K562 (cell line): ENCODE measurements around the gene CNOT6. TPM values are rescaled to one million over a fixed set of nuclear protein-coding genes. Genes with fewer than 3 reads are reported as not detected.

Experiments
- BDP1 ChIP-seq: IDR thresholded peaks from 3 replicates; pipeline ENCODE4 v1.6.1; 2011; ENCODE audit not compliant: insufficient read length, insufficient read depth
- BMI1 ChIP-seq: fragments of 150-350 bp; IDR thresholded peaks from 2 replicates; pipeline ENCODE4 v1.6.1; 2014; ENCODE audit warnings: low read length
- ETV5 ChIP-seq: sonication (generic); formaldehyde crosslinking; IDR thresholded peaks from 2 replicates; pipeline ENCODE4 v1.4.0; 2020; ENCODE audit warnings: low read depth, mild to moderate bottlenecking, missing genetic modification reagents
- FOS ChIP-seq: IDR thresholded peaks from 3 replicates; pipeline ENCODE4 v1.6.1; 2011; ENCODE audit not compliant: insufficient read length; ENCODE audit errors: extremely low read depth
- IFI16 ChIP-seq: fragments of 250-450 bp; sonication (Bioruptor Pico); IDR thresholded peaks from 2 replicates; pipeline ENCODE4 v2.1.2; 2022; ENCODE audit warnings: mild to moderate bottlenecking, inconsistent platforms
- KDM1A ChIP-seq, 2 experiments: fragments of 450-650 bp; IDR thresholded peaks; 2 replicates each; pipeline ENCODE4 v1.6.1; 2016; ENCODE audit warnings: mild to moderate bottlenecking in 2 of 2
- KDM5B ChIP-seq: fragments of 200-600 bp; sonication (generic); IDR thresholded peaks from 2 replicates; pipeline ENCODE4 v1.6.1; 2012; ENCODE audit warnings: low read depth, mild to moderate bottlenecking, moderate library complexity, low read length, control low read depth, inconsistent platforms; ENCODE audit not compliant: insufficient replicate concordance
- L3MBTL2 ChIP-seq: fragments of 450-650 bp; IDR thresholded peaks from 2 replicates; pipeline ENCODE4 v1.6.1; 2016; ENCODE audit warnings: mild to moderate bottlenecking, moderate library complexity
- NFYB ChIP-seq: IDR thresholded peaks from 2 replicates; pipeline ENCODE4 v1.6.1; 2011; ENCODE audit warnings: mild to moderate bottlenecking, moderate library complexity; ENCODE audit not compliant: insufficient read length; ENCODE audit errors: extremely low read depth
- PML ChIP-seq: IDR thresholded peaks from 2 replicates; pipeline ENCODE4 v1.6.1; 2012; ENCODE audit warnings: low read length, inconsistent platforms
- POLR2H ChIP-seq: IDR thresholded peaks from 2 replicates; pipeline ENCODE4 v1.6.1; 2016; ENCODE audit warnings: missing genetic modification characterization, low read depth, mild to moderate bottlenecking, control low read depth, missing compliant biosample characterization, moderate library complexity
- RBFOX2 ChIP-seq: fragments of 200-400 bp; formaldehyde crosslinking; IDR thresholded peaks from 2 replicates; pipeline ENCODE4 v1.6.1; 2017; ENCODE audit warnings: low read depth, mild to moderate bottlenecking, low read length, moderate library complexity
- SMAD1 ChIP-seq: fragments of 150-350 bp; IDR thresholded peaks from 2 replicates; pipeline ENCODE4 v1.6.1; 2014; ENCODE audit warnings: low read length, low read depth; ENCODE audit not compliant: partially characterized antibody
- SMAD4 ChIP-seq: fragments of 250-450 bp; sonication (Bioruptor Pico); conservative IDR thresholded peaks from 2 replicates; pipeline ENCODE4 v1.8.0; 2021; ENCODE audit warnings: inconsistent platforms, mild to moderate bottlenecking, moderate library complexity
- SMARCE1 ChIP-seq: fragments of 450-650 bp; IDR thresholded peaks from 2 replicates; pipeline ENCODE4 v1.7.1; 2016; ENCODE audit warnings: mild to moderate bottlenecking
- TRIM24 ChIP-seq, 2 experiments: fragments of 450-650 bp; IDR thresholded peaks; 2 replicates each; pipeline ENCODE4 v1.6.1; 2016
- YY1 ChIP-seq, 3 experiments: IDR thresholded peaks; 2 replicates each; pipeline ENCODE4 v1.6.1; 2011; ENCODE audit warnings: low read length in 2 of 3, mild to moderate bottlenecking in 2 of 3, moderate library complexity in 2 of 3, borderline replicate concordance in 1 of 3, control low read depth in 1 of 3, low read depth in 1 of 3; ENCODE audit not compliant: insufficient read depth in 3 of 3, insufficient replicate concordance in 2 of 3, control insufficient read depth in 1 of 3, insufficient read length in 1 of 3; ENCODE audit errors: extremely low read depth in 1 of 3
- ZFP36 ChIP-seq: fragments of 150-350 bp; IDR thresholded peaks from 2 replicates; pipeline ENCODE4 v1.6.1; 2018; ENCODE audit warnings: low read length, low read depth; ENCODE audit not compliant: partially characterized antibody
- ZNF212 ChIP-seq: fragments of 450-650 bp; formaldehyde crosslinking; IDR thresholded peaks from 2 replicates; pipeline ENCODE4 v1.4.0; 2020; ENCODE audit warnings: mild to moderate bottlenecking
- polyA plus RNA-seq, 8 experiments: library from polyadenylated mRNA; depleted of rRNA in 4 of 8; stranded (reverse) in 5 of 8; unstranded in 3 of 8; fragments of >200 nt; fragmentation: Nextera tagmentation in 2 of 8; fragmentation: Illumina TruSeq in 1 of 8; extraction: Ambion mirVana in 2 of 8; extraction: Trizol in 1 of 8; gene quantifications; 2 replicates each; pipeline versions ENCODE4 v1.2.1 to v1.2.3, GENCODE V29; 2011 to 2014; ENCODE audit warnings: inconsistent platforms in 1 of 8, missing spikeins in 1 of 8
- total RNA-seq, 7 experiments: library from RNA; depleted of rRNA in 6 of 7; stranded (reverse); fragments of >200 nt in 6 of 7; fragmentation: Illumina TruSeq in 2 of 7; extraction: Trizol in 2 of 7; gene quantifications; 2 replicates each; pipeline versions ENCODE4 v1.2.1 to v1.2.3, GENCODE V29; 2011 to 2021; ENCODE audit warnings: low replicate concordance in 1 of 7
- TF ChIP-seq, protein P1 (sequence below): sonication (generic); formaldehyde crosslinking; IDR thresholded peaks from 2 replicates; pipeline ENCODE4 v1.8.0; 2022; ENCODE audit warnings: mild to moderate bottlenecking, missing genetic modification reagents
- TF ChIP-seq, protein P2 (sequence below): fragments of 250-450 bp; sonication (Bioruptor Pico); IDR thresholded peaks from 2 replicates; pipeline ENCODE4 v1.8.0; 2022; ENCODE audit warnings: moderate library complexity, mild to moderate bottlenecking, inconsistent platforms
- TF ChIP-seq, protein P3 (sequence below): fragments of 250-450 bp; sonication (Bioruptor Pico); IDR thresholded peaks from 2 replicates; pipeline ENCODE4 v1.8.0; 2022; ENCODE audit warnings: inconsistent platforms, mild to moderate bottlenecking, moderate library complexity, borderline replicate concordance
- TF ChIP-seq, protein P4 (sequence below): fragments of 200-400 bp; formaldehyde crosslinking; IDR thresholded peaks from 2 replicates; pipeline ENCODE4 v1.6.1; 2017; ENCODE audit warnings: mild to moderate bottlenecking, low read depth, low read length, moderate library complexity
- TF ChIP-seq, protein P5 (sequence below): fragments of 250-450 bp; sonication (Bioruptor Pico); IDR thresholded peaks from 2 replicates; pipeline ENCODE4 v1.8.0; 2021; ENCODE audit warnings: moderate library complexity, mild to moderate bottlenecking, inconsistent platforms

Gene CNOT6
- total and polyA plus RNA-seq, 9 of the 15 experiments (the other 6 are each of a cell fraction or from before 2014, with no cell fraction given): 4.9 to 32.4 (median 14.0) TPM

DNA sequence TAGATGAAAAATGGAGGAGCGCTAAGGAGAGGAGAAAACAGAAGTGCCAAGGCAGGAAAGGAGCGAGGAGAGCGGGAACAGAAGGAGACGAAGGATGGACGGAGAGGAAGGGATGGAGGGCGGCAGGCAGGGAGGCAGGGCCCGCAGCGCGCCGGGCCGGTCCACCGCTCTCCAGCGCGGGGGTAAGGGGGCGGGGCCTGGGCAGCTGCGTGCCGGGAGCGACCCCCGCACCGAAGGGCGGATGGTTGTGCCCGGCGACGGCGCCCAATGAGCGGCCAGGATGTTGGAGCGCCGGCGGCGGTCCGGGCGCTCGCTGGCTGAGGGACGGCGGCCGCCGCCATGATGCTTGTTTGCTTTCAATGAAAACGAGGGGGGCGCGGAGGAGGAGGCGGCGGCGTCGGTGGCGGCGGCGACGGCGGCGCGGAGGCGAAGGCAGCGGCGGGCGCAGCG, at the start of gene CNOT6 (continued):
- TF ChIP-seq ETV5 (CRISPR knock-in tag): 0 out of 2 replicates have a peak, but pooled peaks have one; percentile 9
- no peak for TF ChIP-seq ZNF212 (CRISPR knock-in tag)
- TF ChIP-seq TRIM24 (IDR thresholded peaks at IDR 0.05): peak in 1 of 2 experiments; percentile 70; a peak in 1 of 4 replicates
- TF ChIP-seq, protein P1, sequence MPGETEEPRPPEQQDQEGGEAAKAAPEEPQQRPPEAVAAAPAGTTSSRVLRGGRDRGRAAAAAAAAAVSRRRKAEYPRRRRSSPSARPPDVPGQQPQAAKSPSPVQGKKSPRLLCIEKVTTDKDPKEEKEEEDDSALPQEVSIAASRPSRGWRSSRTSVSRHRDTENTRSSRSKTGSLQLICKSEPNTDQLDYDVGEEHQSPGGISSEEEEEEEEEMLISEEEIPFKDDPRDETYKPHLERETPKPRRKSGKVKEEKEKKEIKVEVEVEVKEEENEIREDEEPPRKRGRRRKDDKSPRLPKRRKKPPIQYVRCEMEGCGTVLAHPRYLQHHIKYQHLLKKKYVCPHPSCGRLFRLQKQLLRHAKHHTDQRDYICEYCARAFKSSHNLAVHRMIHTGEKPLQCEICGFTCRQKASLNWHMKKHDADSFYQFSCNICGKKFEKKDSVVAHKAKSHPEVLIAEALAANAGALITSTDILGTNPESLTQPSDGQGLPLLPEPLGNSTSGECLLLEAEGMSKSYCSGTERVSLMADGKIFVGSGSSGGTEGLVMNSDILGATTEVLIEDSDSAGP (CRISPR knock-in tag): no peak
- peak; percentile 69 to 78; a peak in 3 of 4 replicates for TF ChIP-seq KDM1A (IDR thresholded peaks at IDR 0.05)
- TF ChIP-seq KDM5B: peak; percentile 60
- TF ChIP-seq BMI1: no peak
- TF ChIP-seq ZFP36: no peak
- TF ChIP-seq, protein P2, sequence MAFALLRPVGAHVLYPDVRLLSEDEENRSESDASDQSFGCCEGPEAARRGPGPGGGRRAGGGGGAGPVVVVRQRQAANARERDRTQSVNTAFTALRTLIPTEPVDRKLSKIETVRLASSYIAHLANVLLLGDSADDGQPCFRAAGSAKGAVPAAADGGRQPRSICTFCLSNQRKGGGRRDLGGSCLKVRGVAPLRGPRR (CRISPR knock-in tag): no peak
- TF ChIP-seq YY1 (IDR thresholded peaks at IDR 0.05; ENCODE audit: borderline replicate concordance in 1 of 3, control insufficient read depth in 1 of 3, extremely low read depth in 1 of 3, insufficient read depth in 3 of 3, insufficient read length in 1 of 3, insufficient replicate concordance in 2 of 3, low read depth in 1 of 3, low read length in 2 of 3): peak; percentile 73 to 96 (median 94)
- peak; percentile 22 for TF ChIP-seq SMAD1
- TF ChIP-seq, protein P3, sequence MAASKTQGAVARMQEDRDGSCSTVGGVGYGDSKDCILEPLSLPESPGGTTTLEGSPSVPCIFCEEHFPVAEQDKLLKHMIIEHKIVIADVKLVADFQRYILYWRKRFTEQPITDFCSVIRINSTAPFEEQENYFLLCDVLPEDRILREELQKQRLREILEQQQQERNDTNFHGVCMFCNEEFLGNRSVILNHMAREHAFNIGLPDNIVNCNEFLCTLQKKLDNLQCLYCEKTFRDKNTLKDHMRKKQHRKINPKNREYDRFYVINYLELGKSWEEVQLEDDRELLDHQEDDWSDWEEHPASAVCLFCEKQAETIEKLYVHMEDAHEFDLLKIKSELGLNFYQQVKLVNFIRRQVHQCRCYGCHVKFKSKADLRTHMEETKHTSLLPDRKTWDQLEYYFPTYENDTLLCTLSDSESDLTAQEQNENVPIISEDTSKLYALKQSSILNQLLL (CRISPR knock-in tag): no peak
- peak; percentile 65 for TF ChIP-seq SMARCE1
- TF ChIP-seq SMAD4 (CRISPR knock-in tag): no peak; the same call in 1 of the 2 replicates
- TF ChIP-seq, protein P4, sequence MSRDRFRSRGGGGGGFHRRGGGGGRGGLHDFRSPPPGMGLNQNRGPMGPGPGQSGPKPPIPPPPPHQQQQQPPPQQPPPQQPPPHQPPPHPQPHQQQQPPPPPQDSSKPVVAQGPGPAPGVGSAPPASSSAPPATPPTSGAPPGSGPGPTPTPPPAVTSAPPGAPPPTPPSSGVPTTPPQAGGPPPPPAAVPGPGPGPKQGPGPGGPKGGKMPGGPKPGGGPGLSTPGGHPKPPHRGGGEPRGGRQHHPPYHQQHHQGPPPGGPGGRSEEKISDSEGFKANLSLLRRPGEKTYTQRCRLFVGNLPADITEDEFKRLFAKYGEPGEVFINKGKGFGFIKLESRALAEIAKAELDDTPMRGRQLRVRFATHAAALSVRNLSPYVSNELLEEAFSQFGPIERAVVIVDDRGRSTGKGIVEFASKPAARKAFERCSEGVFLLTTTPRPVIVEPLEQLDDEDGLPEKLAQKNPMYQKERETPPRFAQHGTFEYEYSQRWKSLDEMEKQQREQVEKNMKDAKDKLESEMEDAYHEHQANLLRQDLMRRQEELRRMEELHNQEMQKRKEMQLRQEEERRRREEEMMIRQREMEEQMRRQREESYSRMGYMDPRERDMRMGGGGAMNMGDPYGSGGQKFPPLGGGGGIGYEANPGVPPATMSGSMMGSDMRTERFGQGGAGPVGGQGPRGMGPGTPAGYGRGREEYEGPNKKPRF: no peak
- peak; percentile 67 for TF ChIP-seq FOS
- TF ChIP-seq L3MBTL2: peak; percentile 86
- peak; percentile 22; the same call in 1 of the 2 replicates for TF ChIP-seq PML
- no peak for TF ChIP-seq BDP1
- TF ChIP-seq IFI16 (CRISPR knock-in tag): no peak
- TF ChIP-seq POLR2H (tag): peak; percentile 47; the same call in 1 of the 2 replicates
- peak; percentile 36 for TF ChIP-seq NFYB
- TF ChIP-seq RBFOX2: peak; percentile 91
- TF ChIP-seq, protein P5, sequence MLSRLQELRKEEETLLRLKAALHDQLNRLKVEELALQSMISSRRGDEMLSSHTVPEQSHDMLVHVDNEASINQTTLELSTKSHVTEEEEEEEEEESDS: no peak
